RWPE1 (cell line): ENCODE data around the gene RERE.

ENCODE experiments used
- CTCF ChIA-PET: fragments of 350-600 bp; sonication (Branson Sonifier 250); formaldehyde crosslinking; extraction: SDS; loops from one replicate; lab custom pipeline; 2021; lab: Yijun Ruan, JAX
- POLR2A ChIA-PET: fragments of 400-600 bp; formaldehyde crosslinking; extraction: SDS; loops from one replicate; lab custom pipeline; 2020; ENCODE audit warnings: antibody characterized with exemption; ENCODE audit not compliant: low non-redundant PET; lab: Yijun Ruan, JAX
- DNase-seq: peaks from one replicate; pipeline ENCODE4 v3.0.0; 2012; ENCODE audit warnings: low spot score
- H3K27ac ChIP-seq: fragments of 450-650 bp; 2 replicates; pipeline ENCODE4 v1.5.1; 2017
- TF ChIP-seq, protein P1 (sequence below): fragments of 450-650 bp; conservative IDR thresholded peaks from 2 replicates; pipeline ENCODE4 v1.5.1; 2017; ENCODE audit warnings: low read depth, mild to moderate bottlenecking

The RERE gene

DNA sequence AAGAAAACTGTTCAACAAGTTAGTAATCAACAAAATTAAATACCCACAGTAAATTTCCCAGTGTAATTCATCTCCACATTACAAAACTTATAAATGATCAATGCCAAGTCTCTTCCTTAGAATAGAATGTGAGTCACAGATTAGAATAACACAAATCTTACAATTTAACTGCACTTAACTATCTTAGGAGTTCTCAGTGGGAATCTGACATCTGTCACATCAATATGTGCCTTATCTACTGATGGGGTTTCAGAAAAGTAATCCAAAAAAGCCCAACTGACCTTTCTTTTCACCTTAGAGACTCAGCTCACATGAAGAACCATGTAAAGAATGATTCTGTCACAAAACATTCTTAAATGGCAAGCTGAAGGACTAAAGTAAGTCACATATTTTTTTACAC, 141.4 kb downstream of the RERE start:
- no peak for DNase-seq
- POLR2A ChIA-PET: no interaction called here
- H3K27ac ChIP-seq: no peak overlapping the region
- TF ChIP-seq, protein P1, sequence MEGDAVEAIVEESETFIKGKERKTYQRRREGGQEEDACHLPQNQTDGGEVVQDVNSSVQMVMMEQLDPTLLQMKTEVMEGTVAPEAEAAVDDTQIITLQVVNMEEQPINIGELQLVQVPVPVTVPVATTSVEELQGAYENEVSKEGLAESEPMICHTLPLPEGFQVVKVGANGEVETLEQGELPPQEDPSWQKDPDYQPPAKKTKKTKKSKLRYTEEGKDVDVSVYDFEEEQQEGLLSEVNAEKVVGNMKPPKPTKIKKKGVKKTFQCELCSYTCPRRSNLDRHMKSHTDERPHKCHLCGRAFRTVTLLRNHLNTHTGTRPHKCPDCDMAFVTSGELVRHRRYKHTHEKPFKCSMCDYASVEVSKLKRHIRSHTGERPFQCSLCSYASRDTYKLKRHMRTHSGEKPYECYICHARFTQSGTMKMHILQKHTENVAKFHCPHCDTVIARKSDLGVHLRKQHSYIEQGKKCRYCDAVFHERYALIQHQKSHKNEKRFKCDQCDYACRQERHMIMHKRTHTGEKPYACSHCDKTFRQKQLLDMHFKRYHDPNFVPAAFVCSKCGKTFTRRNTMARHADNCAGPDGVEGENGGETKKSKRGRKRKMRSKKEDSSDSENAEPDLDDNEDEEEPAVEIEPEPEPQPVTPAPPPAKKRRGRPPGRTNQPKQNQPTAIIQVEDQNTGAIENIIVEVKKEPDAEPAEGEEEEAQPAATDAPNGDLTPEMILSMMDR: no peak
- CTCF ChIA-PET: no interaction called here

GRCh38 chr1:8674912-8675311, 142.5 kb downstream of the RERE start:
- TF ChIP-seq, protein P1: no peak
- no peak overlapping the region for H3K27ac ChIP-seq
- ChIA-PET CTCF (interaction anchor here (0.5 to 0.6 kb wide), 2 partner anchors 114 to 354 kb away, joined by 3 read pairs; no protein-coding TSS in a partner anchor), POLR2A (no interaction called here)
- DNase-seq: peak; percentile 67

DNA sequence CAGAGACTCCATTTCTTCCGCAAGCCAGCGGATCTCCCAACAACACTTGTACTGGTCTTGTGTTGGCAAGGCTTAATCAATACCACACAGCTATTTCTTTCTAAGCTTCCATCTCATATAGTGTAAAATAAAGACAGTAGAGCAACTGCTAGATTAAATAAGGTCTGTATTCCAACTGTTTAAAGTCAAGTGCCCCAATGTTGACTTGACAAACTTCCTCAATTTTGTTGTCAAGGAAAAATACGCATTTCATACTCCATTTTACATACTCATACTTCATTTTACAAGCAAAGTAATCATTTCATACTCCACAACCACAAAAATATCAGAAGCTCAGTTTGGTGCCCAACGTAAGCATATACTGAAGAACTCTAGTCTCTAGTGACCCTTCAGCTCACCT, 143.0 kb downstream of the RERE start:
- DNase-seq: no peak
- TF ChIP-seq, protein P1: no peak
- no peak overlapping the region for H3K27ac ChIP-seq
- CTCF ChIA-PET: interaction anchor here (0.5 to 0.6 kb wide), 2 partner anchors 113 to 354 kb away, joined by 3 read pairs; no protein-coding TSS in a partner anchor
- POLR2A ChIA-PET: no interaction called here

DNA sequence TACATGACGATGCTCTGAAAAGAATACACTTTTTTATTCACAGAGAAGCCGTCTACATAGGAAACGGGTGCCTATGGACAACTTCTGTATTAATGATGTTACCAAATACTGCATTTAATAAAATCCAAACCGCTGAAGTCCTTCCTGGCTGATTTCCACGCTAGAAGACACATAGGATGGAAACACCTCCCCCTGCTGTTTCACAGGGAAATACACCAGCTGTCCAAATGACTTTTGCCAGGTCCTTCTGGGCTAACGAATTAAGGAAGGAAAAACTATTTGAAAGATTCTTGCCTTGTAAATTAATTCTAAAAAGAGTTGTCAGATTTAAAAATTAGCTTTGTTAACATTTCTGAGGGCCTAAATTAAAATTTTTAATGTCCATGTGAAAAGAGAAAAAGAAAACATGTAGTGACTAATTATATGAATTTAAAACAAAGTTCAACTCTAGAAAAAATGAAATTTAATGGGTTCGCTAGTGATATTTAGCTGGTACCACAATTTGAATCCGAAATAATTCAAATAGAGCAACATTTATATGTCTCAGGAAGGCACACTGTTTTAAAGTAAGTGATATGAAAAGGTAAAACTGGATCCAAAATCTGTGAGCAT, 146.0 kb downstream of the RERE start:
- TF ChIP-seq, protein P1: peak; percentile 67
- ChIA-PET POLR2A (no interaction called here), CTCF (interaction anchor here (0.5 to 1.2 kb wide), 7 partner anchors 9 to 75 kb away, joined by 3 to 7 read pairs (median 5); no protein-coding TSS in a partner anchor)
- no peak overlapping the region for H3K27ac ChIP-seq
- peak; percentile 62 for DNase-seq

- DNase-seq: no peak
- no peak overlapping the region for H3K27ac ChIP-seq
- CTCF ChIA-PET: interaction anchor here (1.2 kb wide), 1 partner anchor 23 kb away, joined by 4 read pairs; no protein-coding TSS in a partner anchor
- TF ChIP-seq, protein P1: no peak
- POLR2A ChIA-PET: no interaction called here
Measured at GRCh38 chr1:8670371-8670818, 147.0 kb downstream of the RERE start.

DNA sequence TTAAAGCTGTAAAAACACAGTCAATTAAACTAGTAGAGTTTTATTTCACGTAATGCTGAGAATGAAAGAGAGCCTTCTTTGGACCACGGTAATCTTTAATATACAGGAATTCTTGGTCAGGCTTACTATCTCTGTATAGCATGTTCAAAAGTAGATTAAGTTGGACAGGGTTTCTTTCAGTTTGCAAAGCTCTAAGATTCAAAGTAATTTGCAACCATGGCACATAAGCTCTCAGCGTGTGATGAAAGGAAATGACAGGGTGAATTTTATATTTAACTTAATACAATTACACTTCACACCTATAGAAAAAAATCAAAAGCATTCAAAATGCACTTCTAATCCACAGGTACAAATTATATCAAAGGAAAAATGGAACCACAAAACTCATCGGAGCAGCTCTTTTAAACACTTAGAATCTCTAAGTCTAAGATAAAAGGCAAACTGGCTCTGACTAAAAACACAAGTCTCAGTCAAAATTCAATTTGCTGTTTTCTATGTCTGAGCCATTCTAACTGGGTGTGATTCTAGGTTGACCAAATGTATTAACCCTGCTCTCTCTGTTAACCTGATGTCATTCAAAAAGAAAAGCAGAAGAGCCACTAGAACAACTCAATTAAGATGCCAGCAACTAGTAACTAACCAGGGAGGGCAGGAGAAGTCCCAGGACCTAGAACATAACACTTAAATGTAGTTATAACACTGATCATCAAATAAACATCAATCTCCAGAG, 147.7 kb downstream of the RERE start:
- POLR2A ChIA-PET: no interaction called here
- TF ChIP-seq, protein P1: no peak
- CTCF ChIA-PET: interaction anchor here (1.2 kb wide), 1 partner anchor 23 kb away, joined by 4 read pairs; no protein-coding TSS in a partner anchor
- H3K27ac ChIP-seq: no peak overlapping the region
- no peak for DNase-seq
